Suprapubic skin (tissue), 4 donors: ENCODE results near the gene SGK2. TPM values are rescaled to one million over a fixed set of nuclear protein-coding genes. Genes with fewer than 3 reads are reported as not detected.

Source experiments
- DNase-seq, 2 donors: peaks; one replicate each; pipeline ENCODE4 v3.0.0-alpha.2; 2019; ENCODE audit warnings: low spot score in 2 of 2
- H3K27ac ChIP-seq: fragments of 200-600 bp; sonication (generic); one replicate; pipeline ENCODE4 v1.5.1; 2019
- H3K27me3 ChIP-seq: fragments of 200-600 bp; sonication (generic); one replicate; pipeline ENCODE4 v1.5.1; 2019
- H3K36me3 ChIP-seq: fragments of 200-600 bp; sonication (generic); one replicate; pipeline ENCODE4 v1.5.1; 2019
- H3K4me1 ChIP-seq: fragments of 200-600 bp; sonication (generic); one replicate; pipeline ENCODE4 v1.5.1; 2019
- H3K4me3 ChIP-seq: fragments of 200-600 bp; sonication (generic); one replicate; pipeline ENCODE4 v1.5.1; 2019; ENCODE audit warnings: mild to moderate bottlenecking
- H3K9me3 ChIP-seq: fragments of 200-600 bp; sonication (generic); one replicate; pipeline ENCODE4 v1.5.1; 2019
- EP300 ChIP-seq: sonication (generic); formaldehyde crosslinking; IDR thresholded peaks from one replicate; pipeline ENCODE4 v1.6.1; 2017; ENCODE audit warnings: antibody characterized with exemption
- POLR2A ChIP-seq, 2 donors: fragments of 450-650 bp; IDR thresholded peaks; one replicate each; pipeline ENCODE4 v1.6.1; 2017; ENCODE audit warnings: antibody characterized with exemption in 2 of 2, mild to moderate bottlenecking in 2 of 2, moderate library complexity in 2 of 2
- POLR2AphosphoS5 ChIP-seq, 3 donors: sonication (generic); formaldehyde crosslinking; IDR thresholded peaks; one replicate each; pipeline ENCODE4 v1.6.1; 2017; ENCODE audit warnings: antibody characterized with exemption in 3 of 3
- WGBS: methylation state at CpG from one replicate; pipeline ENCODE4 v1.1.5; 2018; 5-methylcytosine and 5-hydroxymethylcytosine counted together
- total RNA-seq, 4 donors: library from RNA; depleted of rRNA; stranded (reverse); fragments of >200 nt; gene quantifications; one replicate each; pipeline ENCODE4 v1.1.0, GENCODE V29; 2016
- TF ChIP-seq, protein P1 (sequence below), 2 donors: fragments of 200-600 bp in 1 of 2; fragments of 450-650 bp in 1 of 2; sonication (generic) in 1 of 2; IDR thresholded peaks; one replicate each; pipeline ENCODE4 v1.5.1; 2016 to 2019; ENCODE audit warnings: antibody characterized with exemption in 2 of 2, mild to moderate bottlenecking in 1 of 2, moderate library complexity in 1 of 2

SGK2 gene
- total RNA-seq, 4 donors from 2014 or later = 6.9 to 18.2 (median 13.0) TPM

DNA sequence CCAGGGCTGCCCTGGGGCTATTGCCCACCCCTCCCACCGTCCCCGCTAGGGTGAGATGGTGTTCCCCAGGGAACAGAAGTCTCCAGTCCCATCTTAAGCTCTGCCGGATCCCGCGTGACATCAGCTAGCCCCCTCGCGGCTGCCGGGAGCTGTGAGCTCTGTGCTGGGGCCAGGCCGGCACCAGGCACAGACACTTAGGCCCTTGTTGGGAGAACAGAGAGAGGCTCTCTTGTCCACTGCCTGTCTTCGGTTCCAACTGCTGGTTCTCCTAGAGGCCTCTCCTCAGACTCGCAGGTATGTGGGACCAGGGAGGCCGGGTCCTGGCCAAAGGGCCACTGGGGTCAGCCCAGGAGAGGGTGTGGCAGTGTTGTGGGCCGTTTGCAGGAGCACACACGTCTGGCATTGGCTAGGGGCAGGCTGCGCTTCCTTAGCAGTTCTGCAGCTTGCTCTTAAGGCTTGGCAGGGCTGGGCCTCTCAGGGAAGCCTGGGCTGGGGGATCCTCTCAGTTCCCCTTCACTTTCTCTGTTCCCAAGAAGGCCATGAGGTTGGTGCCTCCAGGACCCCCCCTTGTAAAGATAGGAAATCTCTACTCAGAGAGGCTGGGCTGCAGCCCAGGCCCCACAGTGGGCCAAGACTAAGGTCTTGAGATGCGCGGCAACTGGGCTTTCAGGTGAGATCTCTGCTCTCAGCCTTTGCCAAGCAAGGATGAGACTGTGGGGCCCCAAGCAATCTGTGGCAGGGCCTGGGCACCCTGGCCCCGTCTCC lies 6.3 kb downstream of the SGK2 start:
- Histone ChIP-seq H3K9me3 (no peaks in the 10 kb centered on the region), H3K36me3 (no peaks in the 10 kb centered on the region), H3K27me3 (no peaks in the 10 kb centered on the region), H3K4me1 (no peaks in the 10 kb centered on the region), H3K4me3 (no peak overlapping the region), H3K27ac (no peak overlapping the region)
- TF ChIP-seq POLR2A (IDR thresholded peaks at IDR 0.05) (no peak), POLR2AphosphoS5 (IDR thresholded peaks at IDR 0.05) (no peak), EP300 (no peak)
- TF ChIP-seq, protein P1, sequence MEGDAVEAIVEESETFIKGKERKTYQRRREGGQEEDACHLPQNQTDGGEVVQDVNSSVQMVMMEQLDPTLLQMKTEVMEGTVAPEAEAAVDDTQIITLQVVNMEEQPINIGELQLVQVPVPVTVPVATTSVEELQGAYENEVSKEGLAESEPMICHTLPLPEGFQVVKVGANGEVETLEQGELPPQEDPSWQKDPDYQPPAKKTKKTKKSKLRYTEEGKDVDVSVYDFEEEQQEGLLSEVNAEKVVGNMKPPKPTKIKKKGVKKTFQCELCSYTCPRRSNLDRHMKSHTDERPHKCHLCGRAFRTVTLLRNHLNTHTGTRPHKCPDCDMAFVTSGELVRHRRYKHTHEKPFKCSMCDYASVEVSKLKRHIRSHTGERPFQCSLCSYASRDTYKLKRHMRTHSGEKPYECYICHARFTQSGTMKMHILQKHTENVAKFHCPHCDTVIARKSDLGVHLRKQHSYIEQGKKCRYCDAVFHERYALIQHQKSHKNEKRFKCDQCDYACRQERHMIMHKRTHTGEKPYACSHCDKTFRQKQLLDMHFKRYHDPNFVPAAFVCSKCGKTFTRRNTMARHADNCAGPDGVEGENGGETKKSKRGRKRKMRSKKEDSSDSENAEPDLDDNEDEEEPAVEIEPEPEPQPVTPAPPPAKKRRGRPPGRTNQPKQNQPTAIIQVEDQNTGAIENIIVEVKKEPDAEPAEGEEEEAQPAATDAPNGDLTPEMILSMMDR (IDR thresholded peaks at IDR 0.05) = no peak
- DNase-seq = no peak
- 80% methylated on average over 15 of the region's 18 CpGs for WGBS

DNA sequence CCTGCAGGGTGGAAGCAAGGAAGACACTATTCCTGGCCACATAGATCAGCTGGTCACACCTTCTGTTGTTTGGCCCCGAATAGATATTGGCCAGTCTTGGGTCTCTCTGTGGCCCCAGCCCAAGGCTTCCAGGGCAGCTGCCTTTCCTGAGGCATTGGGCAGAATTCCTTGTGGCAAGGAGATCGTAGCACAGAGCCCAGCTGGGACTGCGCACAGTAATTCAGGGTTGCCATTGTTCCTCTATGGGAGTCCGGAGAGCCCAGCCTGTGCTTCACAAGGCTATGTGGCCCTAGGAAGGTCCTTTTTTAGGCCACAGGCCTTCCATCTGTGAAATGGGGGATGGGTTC lies 6.9 kb downstream of the SGK2 start:
- no CpG with 5 or more reads among the region's 4 CpGs for WGBS
- H3K9me3 ChIP-seq = no peaks in the 10 kb centered on the region
- H3K27me3 ChIP-seq = no peaks in the 10 kb centered on the region
- no peak overlapping the region for H3K27ac ChIP-seq
- H3K4me1 ChIP-seq = no peaks in the 10 kb centered on the region
- DNase-seq = no peak
- no peak overlapping the region for H3K4me3 ChIP-seq
- TF ChIP-seq, protein P1 (IDR thresholded peaks at IDR 0.05) = no peak
- no peak for TF ChIP-seq POLR2A (IDR thresholded peaks at IDR 0.05)
- H3K36me3 ChIP-seq = no peaks in the 10 kb centered on the region

DNA sequence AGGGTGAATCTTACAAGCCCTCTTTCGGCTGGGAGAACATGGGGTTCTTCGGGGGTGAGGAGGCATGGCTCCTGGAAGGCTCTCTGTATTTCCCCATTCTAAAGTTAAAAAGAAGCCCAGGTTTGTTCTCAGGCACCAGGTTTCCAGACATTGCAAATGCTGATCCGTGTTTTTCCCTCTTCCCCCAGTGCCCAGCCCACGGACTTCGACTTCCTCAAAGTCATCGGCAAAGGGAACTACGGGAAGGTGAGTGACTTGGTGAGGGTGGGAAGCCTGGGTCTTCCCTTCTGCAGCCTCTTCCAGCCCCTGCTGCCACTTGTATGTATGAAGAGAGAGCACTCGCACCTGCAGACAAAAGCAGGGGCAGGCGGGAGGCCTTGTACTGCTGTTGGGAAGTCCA lies 8.7 kb downstream of the SGK2 start:
- Histone ChIP-seq H3K27ac (no peak overlapping the region), H3K4me1 (no peaks in the 10 kb centered on the region), H3K4me3 (no peak overlapping the region), H3K27me3 (no peaks in the 10 kb centered on the region), H3K36me3 (no peaks in the 10 kb centered on the region), H3K9me3 (no peaks in the 10 kb centered on the region)
- DNase-seq = no peak
- 93% methylated on average over 9 of the region's 9 CpGs for WGBS
- TF ChIP-seq EP300 = no peak

DNA sequence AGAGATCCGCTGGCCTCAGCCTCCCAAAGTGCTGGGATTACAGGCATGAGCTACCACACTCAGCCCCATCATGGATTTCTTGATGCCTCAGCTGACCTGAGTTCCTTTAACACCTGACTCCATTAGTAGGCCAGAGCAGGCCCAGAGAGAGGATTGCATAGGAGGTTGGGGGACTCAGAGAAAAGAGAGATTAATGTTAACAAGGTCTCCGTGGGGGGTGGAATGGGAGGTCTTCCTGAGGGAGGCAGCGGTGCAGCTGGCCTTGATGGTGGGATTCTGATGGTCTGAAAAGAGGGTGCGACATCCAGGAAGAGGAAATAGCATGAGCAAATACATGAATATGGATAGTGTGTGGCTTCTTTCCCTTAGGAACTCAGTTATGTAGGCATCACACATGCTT lies 9.9 kb downstream of the SGK2 start:
- TF ChIP-seq, protein P1 (IDR thresholded peaks at IDR 0.05) = no peak
- TF ChIP-seq POLR2AphosphoS5 (IDR thresholded peaks at IDR 0.05) (no peak), EP300 (no peak), POLR2A (IDR thresholded peaks at IDR 0.05) (no peak)
- no peaks in the 10 kb centered on the region for H3K36me3 ChIP-seq

DNA sequence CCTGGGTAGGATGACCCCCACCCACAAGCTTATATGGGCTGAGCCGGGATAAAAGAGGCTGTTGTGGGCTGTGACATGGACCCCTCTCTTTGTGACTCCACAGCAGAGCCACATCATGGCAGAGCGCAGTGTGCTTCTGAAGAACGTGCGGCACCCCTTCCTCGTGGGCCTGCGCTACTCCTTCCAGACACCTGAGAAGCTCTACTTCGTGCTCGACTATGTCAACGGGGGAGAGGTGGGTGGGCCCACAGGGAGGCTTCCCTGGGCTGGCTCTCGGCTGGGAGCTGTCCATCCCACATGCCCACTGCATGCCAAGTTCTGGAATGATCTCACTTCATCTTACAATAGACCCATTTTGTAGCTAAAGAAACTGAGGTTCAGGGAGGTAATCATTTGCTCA lies 10.5 kb downstream of the SGK2 start:
- Histone ChIP-seq H3K9me3 (no peaks in the 10 kb centered on the region), H3K27ac (no peak overlapping the region), H3K27me3 (no peaks in the 10 kb centered on the region), H3K4me1 (no peaks in the 10 kb centered on the region), H3K4me3 (no peak overlapping the region), H3K36me3 (no peaks in the 10 kb centered on the region)
- 93% methylated on average over 9 of the region's 10 CpGs for WGBS
- no peak for DNase-seq
- no peak for TF ChIP-seq POLR2AphosphoS5 (IDR thresholded peaks at IDR 0.05)
- TF ChIP-seq, protein P1 (IDR thresholded peaks at IDR 0.05) = no peak
- TF ChIP-seq EP300 = no peak
- no peak for TF ChIP-seq POLR2A (IDR thresholded peaks at IDR 0.05)

More for the DNA sequence above, 9.9 kb downstream of the SGK2 start:
- no peak for DNase-seq
- Histone ChIP-seq H3K27me3 (no peaks in the 10 kb centered on the region), H3K4me3 (no peak overlapping the region), H3K4me1 (no peaks in the 10 kb centered on the region), H3K27ac (no peak overlapping the region), H3K9me3 (no peaks in the 10 kb centered on the region)
- 93% methylated on average over 4 of the region's 4 CpGs for WGBS

DNA sequence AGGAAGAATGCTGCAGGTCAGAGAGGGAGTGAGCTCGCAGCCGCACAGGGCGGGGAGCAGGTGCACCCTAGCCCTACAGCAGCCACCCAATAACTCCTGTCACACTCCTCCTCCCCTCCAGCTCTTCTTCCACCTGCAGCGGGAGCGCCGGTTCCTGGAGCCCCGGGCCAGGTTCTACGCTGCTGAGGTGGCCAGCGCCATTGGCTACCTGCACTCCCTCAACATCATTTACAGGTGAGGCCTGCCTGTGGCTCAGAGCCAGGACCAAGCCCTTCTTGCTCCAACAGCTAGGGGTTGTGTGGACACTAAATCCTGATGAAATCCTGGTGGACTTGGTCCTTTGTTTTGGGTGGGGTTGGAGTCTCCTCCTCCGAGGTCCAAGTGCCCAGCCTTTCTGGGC lies 11.7 kb downstream of the SGK2 start:
- Histone ChIP-seq H3K4me3 (no peak overlapping the region), H3K36me3 (no peaks in the 10 kb centered on the region), H3K27me3 (no peaks in the 10 kb centered on the region), H3K9me3 (no peaks in the 10 kb centered on the region), H3K27ac (no peak overlapping the region), H3K4me1 (no peaks in the 10 kb centered on the region)
- WGBS = 95% methylated on average over 9 of the region's 10 CpGs
- TF ChIP-seq POLR2AphosphoS5 (IDR thresholded peaks at IDR 0.05) (no peak), POLR2A (IDR thresholded peaks at IDR 0.05) (no peak)
- TF ChIP-seq, protein P1 (IDR thresholded peaks at IDR 0.05) = no peak
- DNase-seq = no peak
